Mesendoderm (in vitro differentiated cells): ENCODE data around the gene GAGE10.
"Not testable (repeated sequence)": the region's sequence is repeated elsewhere in the genome, so short reads cannot be mapped to it uniquely, and the experiment has no call there.

ENCODE experiments used
- DNase-seq: peaks from one replicate; pipeline ENCODE4 v3.0.0; 2013
- H2AK5ac ChIP-seq: 2 replicates; pipeline ENCODE4 v1.6.1; 2013; ENCODE audit warnings: low read length, inconsistent platforms
- H2BK120ac ChIP-seq: 2 replicates; pipeline ENCODE4 v1.6.1; 2013; ENCODE audit warnings: low read depth, mild to moderate bottlenecking, low read length, moderate library complexity, mixed read lengths
- H2BK15ac ChIP-seq: replicated peaks from 2 replicates; pipeline ENCODE4 v1.6.1; 2013; ENCODE audit warnings: low read depth, mild to moderate bottlenecking, moderate library complexity
- H2BK5ac ChIP-seq: 2 replicates; pipeline ENCODE4 v1.6.1; 2013; ENCODE audit warnings: low read length, inconsistent platforms
- H3K18ac ChIP-seq: 2 replicates; pipeline ENCODE4 v1.6.1; 2013; ENCODE audit warnings: mild to moderate bottlenecking, low read length, mixed read lengths
- H3K23ac ChIP-seq: one replicate; pipeline ENCODE4 v1.6.1; 2013; ENCODE audit warnings: low read length
- H3K27ac ChIP-seq: 2 replicates; pipeline ENCODE4 v1.5.1; 2013; ENCODE audit warnings: low read depth, mild to moderate bottlenecking, inconsistent platforms, low read length, moderate library complexity
- H3K27me3 ChIP-seq: 2 replicates; pipeline ENCODE4 v1.6.1; 2013; ENCODE audit warnings: low read length, control low read depth, mild to moderate bottlenecking, inconsistent platforms; ENCODE audit not compliant: insufficient read depth, poor library complexity
- H3K36me3 ChIP-seq: 2 replicates; pipeline ENCODE4 v1.6.1; 2013; ENCODE audit warnings: low read length, inconsistent platforms; ENCODE audit not compliant: control insufficient read depth, insufficient read depth
- H3K4ac ChIP-seq: one replicate; pipeline ENCODE4 v1.6.1; 2013; ENCODE audit warnings: low read depth, mild to moderate bottlenecking, low read length, moderate library complexity
- H3K4me1 ChIP-seq: 2 replicates; pipeline ENCODE4 v1.6.1; 2013; ENCODE audit warnings: low read depth, low read length, inconsistent platforms; ENCODE audit not compliant: control insufficient read depth
- H3K4me2 ChIP-seq: 2 replicates; pipeline ENCODE4 v1.6.1; 2013; ENCODE audit warnings: low read length
- H3K4me3 ChIP-seq: 2 replicates; pipeline ENCODE4 v1.5.1; 2013; ENCODE audit warnings: mild to moderate bottlenecking, low read length
- H3K56ac ChIP-seq: one replicate; pipeline ENCODE4 v1.6.1; 2013; ENCODE audit warnings: low read length
- H3K79me1 ChIP-seq: 2 replicates; pipeline ENCODE4 v1.6.1; 2013; ENCODE audit warnings: low read length, inconsistent platforms
- H3K79me2 ChIP-seq: 2 replicates; pipeline ENCODE4 v1.6.1; 2013; ENCODE audit warnings: mild to moderate bottlenecking, low read length; ENCODE audit not compliant: control insufficient read depth, insufficient read depth
- H3K9ac ChIP-seq: 2 replicates; pipeline ENCODE4 v1.6.1; 2013; ENCODE audit warnings: low read length, inconsistent platforms
- H4K5ac ChIP-seq: one replicate; pipeline ENCODE4 v1.6.1; 2013; ENCODE audit warnings: low read length
- H4K8ac ChIP-seq: one replicate; pipeline ENCODE4 v1.6.1; 2013; ENCODE audit warnings: low read depth, mild to moderate bottlenecking, control low read depth, low read length, moderate library complexity
- WGBS: extraction: QIAGEN DNeasy Blood & Tissue Kit; methylation state at CpG from one replicate; pipeline ENCODE4 v1.1.7; 2013; ENCODE audit warnings: low lambda C conversion rate, missing lambda C conversion rate; ENCODE audit not compliant: insufficient coverage; ENCODE audit errors: extremely low coverage; 5-methylcytosine and 5-hydroxymethylcytosine counted together

GAGE10 gene

DNA sequence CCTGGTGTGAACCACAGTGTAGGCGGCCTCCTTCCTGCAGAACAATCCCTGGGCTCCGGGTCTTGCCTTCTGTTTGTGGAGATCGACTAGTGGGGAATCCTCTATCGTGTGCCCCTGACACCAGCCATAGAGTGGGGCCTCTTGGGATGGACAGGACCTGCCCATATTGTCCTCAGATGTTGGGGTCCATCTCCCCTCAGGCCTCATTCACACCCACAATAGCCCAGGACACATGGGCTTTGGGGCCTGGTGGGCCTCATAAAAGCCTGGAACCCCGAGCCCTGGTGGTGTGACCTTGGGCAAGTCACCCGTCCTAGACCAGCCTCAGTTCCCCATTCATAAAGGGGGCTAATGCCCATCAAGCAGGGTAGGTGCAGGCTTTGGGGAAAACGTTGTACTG is 13.2 kb upstream of the GAGE10 start:
- H3K27me3 ChIP-seq, result no peaks in the 10 kb centered on the region
- no peak overlapping the region for H3K4me3 ChIP-seq
- no peak overlapping the region for H2BK15ac ChIP-seq
- H3K56ac ChIP-seq, result no peak overlapping the region
- H3K9ac ChIP-seq, result no peak overlapping the region
- H3K4ac ChIP-seq, result no peak overlapping the region
- no peaks in the 10 kb centered on the region for H3K79me1 ChIP-seq
- no peak overlapping the region for H3K18ac ChIP-seq
- no peak overlapping the region for H4K8ac ChIP-seq
- H2AK5ac ChIP-seq, result no peak overlapping the region
- no CpG with 5 or more reads among the region's 7 CpGs for WGBS
- no peak overlapping the region for H2BK5ac ChIP-seq
- H4K5ac ChIP-seq, result no peak overlapping the region
- H3K79me2 ChIP-seq, result no peaks in the 10 kb centered on the region
- no peak overlapping the region for H3K23ac ChIP-seq
- DNase-seq, result no peak
- H3K27ac ChIP-seq, result no peak overlapping the region
- no peaks in the 10 kb centered on the region for H3K4me1 ChIP-seq
- H3K4me2 ChIP-seq, result no peak overlapping the region
- H3K36me3 ChIP-seq, result no peaks in the 10 kb centered on the region
- H2BK120ac ChIP-seq, result no peak overlapping the region

GRCh38 chrX:49291615-49292337 is 11.7 kb upstream of the GAGE10 start:
- Histone ChIP-seq H3K9ac (no peak overlapping the region), H3K4me3 (no peak overlapping the region), H3K4me2 (no peak overlapping the region), H3K4me1 (no peaks in the 10 kb centered on the region), H2AK5ac (no peak overlapping the region), H2BK120ac (no peak overlapping the region), H3K18ac (no peak overlapping the region), H4K8ac (no peak overlapping the region), H3K4ac (no peak overlapping the region), H3K23ac (no peak overlapping the region), H3K79me1 (no peaks in the 10 kb centered on the region), H3K36me3 (no peaks in the 10 kb centered on the region), H3K56ac (no peak overlapping the region), H2BK15ac (no peak overlapping the region), H2BK5ac (no peak overlapping the region), H3K27ac (no peak overlapping the region), H3K27me3 (no peaks in the 10 kb centered on the region), H4K5ac (no peak overlapping the region), H3K79me2 (no peaks in the 10 kb centered on the region)
- peak; percentile 78 for DNase-seq
- WGBS, result no CpG with 5 or more reads among the region's 11 CpGs

GRCh38 chrX:49292400-49293362 is 10.8 kb upstream of the GAGE10 start:
- no peak overlapping the region for H3K4me3 ChIP-seq
- H3K79me1 ChIP-seq, result no peaks in the 10 kb centered on the region
- no peak overlapping the region for H2BK15ac ChIP-seq
- H3K56ac ChIP-seq, result no peak overlapping the region
- WGBS, result no CpG with 5 or more reads among the region's 17 CpGs
- no peak overlapping the region for H2AK5ac ChIP-seq
- H3K27ac ChIP-seq, result no peak overlapping the region
- no peak overlapping the region for H2BK120ac ChIP-seq
- no peak overlapping the region for H3K4me2 ChIP-seq
- no peaks in the 10 kb centered on the region for H3K27me3 ChIP-seq
- no peak overlapping the region for H3K4ac ChIP-seq
- no peak overlapping the region for H3K18ac ChIP-seq
- no peak overlapping the region for H3K9ac ChIP-seq
- no peaks in the 10 kb centered on the region for H3K79me2 ChIP-seq
- DNase-seq, result no peak
- H3K4me1 ChIP-seq, result no peaks in the 10 kb centered on the region
- no peak overlapping the region for H4K5ac ChIP-seq
- no peaks in the 10 kb centered on the region for H3K36me3 ChIP-seq
- H3K23ac ChIP-seq, result no peak overlapping the region
- H2BK5ac ChIP-seq, result no peak overlapping the region
- no peak overlapping the region for H4K8ac ChIP-seq

GRCh38 chrX:49299293-49299692 is 4.2 kb upstream of the GAGE10 start:
- H3K9ac ChIP-seq, H3K4ac ChIP-seq, H4K8ac ChIP-seq, H3K27ac ChIP-seq, H2BK15ac ChIP-seq, H3K79me1 ChIP-seq, H3K4me3 ChIP-seq, DNase-seq, H3K4me1 ChIP-seq, H3K18ac ChIP-seq, H3K56ac ChIP-seq, H2BK5ac ChIP-seq, H3K79me2 ChIP-seq, H2AK5ac ChIP-seq, H3K36me3 ChIP-seq, H3K4me2 ChIP-seq, H3K23ac ChIP-seq, H4K5ac ChIP-seq, H2BK120ac ChIP-seq, H3K27me3 ChIP-seq: not testable (repeated sequence)
- WGBS, result no CpG with 5 or more reads among the region's 5 CpGs

DNA sequence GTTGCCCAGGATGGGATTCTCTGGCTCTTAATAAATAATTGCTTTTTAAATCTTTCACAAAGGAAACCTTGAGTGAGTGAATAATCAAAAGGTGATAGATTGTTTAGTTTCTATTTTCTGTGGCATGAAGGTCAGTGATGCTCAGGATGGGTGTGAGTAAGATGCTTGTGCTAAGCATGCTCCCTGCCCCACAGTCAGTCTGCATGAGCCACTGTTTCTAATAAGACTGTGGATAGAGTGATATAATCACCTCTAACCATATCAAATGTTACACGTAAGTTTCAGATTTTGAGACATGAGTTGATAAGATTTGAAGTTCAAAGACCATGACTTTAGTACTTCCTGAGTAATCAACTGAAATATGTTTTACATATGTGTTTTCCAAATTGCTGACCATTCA is 2.7 kb upstream of the GAGE10 start:
- no peak for DNase-seq
- H3K56ac ChIP-seq, result no peak overlapping the region
- no peaks in the 10 kb centered on the region for H3K27me3 ChIP-seq
- no peaks in the 10 kb centered on the region for H3K36me3 ChIP-seq
- no peaks in the 10 kb centered on the region for H3K79me2 ChIP-seq
- no peak overlapping the region for H3K4me3 ChIP-seq
- H3K18ac ChIP-seq, result no peak overlapping the region
- no peak overlapping the region for H3K4ac ChIP-seq
- H3K4me2 ChIP-seq, result no peak overlapping the region
- WGBS, result no CpG with 5 or more reads among the region's 1 CpG
- no peak overlapping the region for H3K9ac ChIP-seq
- H3K27ac ChIP-seq, result no peak overlapping the region
- H3K23ac ChIP-seq, result no peak overlapping the region
- H2BK15ac ChIP-seq, result no peak overlapping the region
- H3K79me1 ChIP-seq, result no peaks in the 10 kb centered on the region
- H2BK5ac ChIP-seq, result no peak overlapping the region
- no peaks in the 10 kb centered on the region for H3K4me1 ChIP-seq
- H4K5ac ChIP-seq, result no peak overlapping the region
- no peak overlapping the region for H2BK120ac ChIP-seq
- no peak overlapping the region for H4K8ac ChIP-seq
- H2AK5ac ChIP-seq, result no peak overlapping the region
